ENCODE data around the gene MBNL3. TPM values are rescaled to one million over a fixed set of nuclear protein-coding genes. Genes with fewer than 3 reads are reported as not detected.
"Not testable (repeated sequence)": the region's sequence is repeated elsewhere in the genome, so short reads cannot be mapped to it uniquely, and the experiment has no call there.

MBNL3 gene
- total RNA-seq, 4 donors from 2014 or later = 1.7 to 4.5 (median 2.8) TPM

- H3K36me3 ChIP-seq = no peaks in the 10 kb centered on the region
- in situ Hi-C loops (cut with MboI; ENCODE audit: low sequenced_read_pairs in 4 of 4) (no loop called here), intact Hi-C loops (cut with DNase I; ENCODE audit: low total_unique reads) (no loop called here)
- H3K4me3 ChIP-seq = no peak overlapping the region
- no peaks in the 10 kb centered on the region for H3K27me3 ChIP-seq
- no peak for TF ChIP-seq CTCF (IDR thresholded peaks at IDR 0.05 in 4 of 5, conservative IDR thresholded peaks at IDR 0.05 in 1 of 5)
- no peak for TF ChIP-seq POLR2A (IDR thresholded peaks at IDR 0.05)
- no peak overlapping the region for H3K27ac ChIP-seq
- no peaks in the 10 kb centered on the region for H3K9me3 ChIP-seq
- DNase-seq = no peak
- ATAC-seq = no peak
- no peaks in the 10 kb centered on the region for H3K4me1 ChIP-seq
These were observed 21.8 kb downstream of the MBNL3 start for GRCh38 chrX:132467026-132467425.

GRCh38 chrX:132463411-132463810 is 25.4 kb downstream of the MBNL3 start:
- Histone ChIP-seq H3K27ac (no peak overlapping the region), H3K9me3 (no peaks in the 10 kb centered on the region), H3K36me3 (no peaks in the 10 kb centered on the region), H3K4me3 (no peak overlapping the region), H3K4me1 (no peaks in the 10 kb centered on the region), H3K27me3 (no peaks in the 10 kb centered on the region)
- in situ Hi-C loops (cut with MboI; ENCODE audit: low sequenced_read_pairs in 4 of 4) (no loop called here), intact Hi-C loops (cut with DNase I; ENCODE audit: low total_unique reads) (no loop called here)
- TF ChIP-seq CTCF (IDR thresholded peaks at IDR 0.05 in 4 of 5, conservative IDR thresholded peaks at IDR 0.05 in 1 of 5) = peak in 3 of 5 experiments; percentile 12 to 51 (median 18)
- TF ChIP-seq POLR2A (IDR thresholded peaks at IDR 0.05) = no peak
- ATAC-seq (no peak), DNase-seq (no peak)

GRCh38 chrX:132461886-132462285 is 27.0 kb downstream of the MBNL3 start:
- in situ Hi-C loops (cut with MboI; ENCODE audit: low sequenced_read_pairs in 4 of 4) = no loop called here
- DNase-seq = no peak
- no peaks in the 10 kb centered on the region for H3K27me3 ChIP-seq
- H3K4me1 ChIP-seq = no peaks in the 10 kb centered on the region
- intact Hi-C loops (cut with DNase I; ENCODE audit: low total_unique reads) = no loop called here
- TF ChIP-seq CTCF (IDR thresholded peaks at IDR 0.05 in 4 of 5, conservative IDR thresholded peaks at IDR 0.05 in 1 of 5) (no peak), POLR2A (IDR thresholded peaks at IDR 0.05) (no peak)
- no peak overlapping the region for H3K4me3 ChIP-seq
- no peak for ATAC-seq
- H3K9me3 ChIP-seq = no peaks in the 10 kb centered on the region
- no peak overlapping the region for H3K27ac ChIP-seq
- no peaks in the 10 kb centered on the region for H3K36me3 ChIP-seq

GRCh38 chrX:132452911-132453550 is 35.8 kb downstream of the MBNL3 start:
- Histone ChIP-seq H3K9me3 (no peaks in the 10 kb centered on the region), H3K27ac (no peak overlapping the region), H3K4me3 (no peak overlapping the region), H3K27me3 (no peaks in the 10 kb centered on the region), H3K4me1 (no peaks in the 10 kb centered on the region), H3K36me3 (no peaks in the 10 kb centered on the region)
- no peak for DNase-seq
- no peak for ATAC-seq
- TF ChIP-seq POLR2A (IDR thresholded peaks at IDR 0.05) = no peak
- no peak for TF ChIP-seq CTCF (IDR thresholded peaks at IDR 0.05 in 4 of 5, conservative IDR thresholded peaks at IDR 0.05 in 1 of 5)
- in situ Hi-C loops (cut with MboI; ENCODE audit: low sequenced_read_pairs in 4 of 4) = no loop called here
- intact Hi-C loops (cut with DNase I; ENCODE audit: low total_unique reads) = no loop called here

- H3K27ac ChIP-seq; intact Hi-C loops (cut with DNase I; ENCODE audit: low total_unique reads); H3K4me1 ChIP-seq; H3K27me3 ChIP-seq; H3K9me3 ChIP-seq; H3K4me3 ChIP-seq; H3K36me3 ChIP-seq; ATAC-seq; DNase-seq; in situ Hi-C loops (cut with MboI; ENCODE audit: low sequenced_read_pairs in 4 of 4): not testable (repeated sequence)
These were observed 42.9 kb downstream of the MBNL3 start for GRCh38 chrX:132445909-132446308.
